ENCODE data around the gene ZSWIM8.

GRCh38 chr10:73763343-73763742 is 22.1 kb upstream of the ZSWIM8 start:
- TF ChIP-seq CTCF (IDR thresholded peaks at IDR 0.05) (no peak), ZFX (IDR thresholded peaks at IDR 0.05; ENCODE audit: borderline replicate concordance) (no peak)
